Activated T-cell treated with anti-CD3 and anti-CD28 coated beads for 24 hours (primary cell): ENCODE results near the gene RAX2.
A peak's percentile ranks its signal among the peaks of the same experiment; 100 is the strongest.

Experiments used
- DNase-seq: peaks from one replicate; pipeline ENCODE4 v3.0.0-alpha.2; 2020; ENCODE audit warnings: low read depth

The RAX2 gene

GRCh38 chr19:3725640-3726310 lies 46.3 kb downstream of the RAX2 start:
- DNase-seq: no peak

- DNase-seq: no peak
Measured at GRCh38 chr19:3725121-3725520, 46.9 kb downstream of the RAX2 start.

- no peak for DNase-seq
Measured at GRCh38 chr19:3723883-3724282, 48.1 kb downstream of the RAX2 start.

GRCh38 chr19:3723110-3723488 lies 48.9 kb downstream of the RAX2 start:
- no peak for DNase-seq

- no peak for DNase-seq
Measured at GRCh38 chr19:3722443-3723109, 49.5 kb downstream of the RAX2 start.

- DNase-seq: no peak
Measured at GRCh38 chr19:3721887-3722442, 50.1 kb downstream of the RAX2 start.

- peak; percentile 84 for DNase-seq
Measured at GRCh38 chr19:3721131-3721886, 50.7 kb downstream of the RAX2 start.

GRCh38 chr19:3720349-3720917 lies 51.6 kb downstream of the RAX2 start:
- no peak for DNase-seq

GRCh38 chr19:3719868-3720267 lies 52.2 kb downstream of the RAX2 start:
- DNase-seq: no peak
